ENCODE data around the gene C1orf232.

DNA sequence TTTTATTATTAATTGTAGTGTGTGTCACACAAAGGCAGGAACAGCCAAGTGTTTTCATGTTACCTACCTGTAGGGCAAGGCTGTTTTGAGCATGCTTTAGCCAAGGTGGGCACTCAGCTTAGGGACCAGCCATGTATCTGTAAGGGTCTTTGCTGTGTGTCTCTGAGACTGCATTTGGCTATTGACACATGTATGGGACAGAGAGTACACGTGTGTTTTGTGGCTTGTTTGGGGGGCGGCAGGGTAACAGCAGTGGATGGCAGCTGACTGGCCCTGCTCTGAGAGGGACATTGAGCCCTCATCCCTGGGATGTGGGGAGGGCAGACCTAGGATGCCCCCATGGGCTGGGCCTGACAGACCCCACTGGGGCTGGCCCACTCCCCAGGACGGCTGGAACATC lies 28.5 kb upstream of the C1orf232 start:
- TF ChIP-seq MTA2 (IDR thresholded peaks at IDR 0.05; ENCODE audit: low read depth) (no peak), ZNF830 (CRISPR knock-in tag; IDR thresholded peaks at IDR 0.05) (no peak), SMARCA4 (IDR thresholded peaks at IDR 0.05) (no peak), CTCF (IDR thresholded peaks at IDR 0.05 in 2 of 3, conservative IDR thresholded peaks at IDR 0.05 in 1 of 3; ENCODE audit: insufficient read depth in 2 of 3, low read depth in 1 of 3, low read length in 3 of 3) (no peak), CBX8 (IDR thresholded peaks at IDR 0.05; ENCODE audit: borderline replicate concordance, extremely low read depth, low read depth, low read length, poor library complexity, severe bottlenecking) (no peak), MXI1 (IDR thresholded peaks at IDR 0.05; ENCODE audit: low read depth, low read length) (no peak), MED1 (CRISPR knock-in tag; IDR thresholded peaks at IDR 0.05; ENCODE audit: borderline replicate concordance) (no peak), KLF1 (tag; IDR thresholded peaks at IDR 0.05) (no peak), ZNF436 (CRISPR knock-in tag; IDR thresholded peaks at IDR 0.05) (no peak), EP300 (IDR thresholded peaks at IDR 0.05; ENCODE audit: low read length) (no peak)
